ENCODE results near the gene PCIF1. TPM values are rescaled to one million over a fixed set of nuclear protein-coding genes. Genes with fewer than 3 reads are reported as not detected.

PCIF1 gene
- total and polyA plus RNA-seq, 2 donors (not counting 3 experiments of a cell fraction or from before 2014, with no cell fraction given) = 26.4 to 27.2 TPM

DNA sequence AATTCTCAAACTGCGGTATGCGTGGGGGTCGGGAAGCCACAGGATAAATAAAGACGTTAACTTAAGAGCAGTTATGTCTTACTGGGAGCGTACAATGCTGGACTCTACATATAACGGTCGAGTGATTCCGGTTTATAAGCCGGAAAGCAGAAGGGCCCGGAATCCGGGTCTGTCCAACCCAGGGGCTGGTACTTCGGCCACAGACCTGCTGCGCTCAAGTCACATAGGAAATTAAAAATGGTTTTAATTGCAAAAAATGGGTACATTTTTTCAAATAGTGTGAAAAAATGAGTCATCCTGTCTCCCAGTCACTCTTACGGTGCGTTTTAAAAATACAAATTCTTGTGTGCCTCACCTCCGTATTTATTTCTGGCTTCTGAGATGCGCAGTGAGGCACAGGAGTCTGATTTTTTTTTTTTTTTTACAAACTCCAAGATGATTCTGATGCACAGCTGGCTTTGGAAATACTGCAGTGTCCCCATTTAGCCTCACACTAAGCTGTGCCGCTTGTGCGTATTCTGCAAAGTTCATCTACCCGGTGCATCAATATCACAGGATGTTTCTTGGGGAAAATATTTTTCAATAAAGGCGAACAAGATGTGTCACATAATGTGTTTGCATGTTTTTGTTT, 1.0 kb downstream of the PCIF1 start:
- H3K27me3 ChIP-seq (ENCODE audit: control insufficient read depth in 2 of 2, insufficient read depth in 2 of 2, low read length in 2 of 2) = no peaks in the 10 kb centered on the region
- dilution Hi-C loops (cut with MboI; ENCODE audit: extremely low pct_ligation_motif_present, low sequenced_read_pairs) = no loop called here
- H3K36me3 ChIP-seq (ENCODE audit: control insufficient read depth in 2 of 2, extremely low read depth in 1 of 2, insufficient read depth in 2 of 2, low read length in 2 of 2) = peaks cover 12 to 27% of the 10 kb centered on the region in 2 experiments
- no peak for DNase-seq (ENCODE audit: low read depth, low spot score)
- peaks cover 14% of the 10 kb centered on the region for H3K4me1 ChIP-seq (ENCODE audit: control insufficient read depth, extremely low read depth, insufficient read depth, low read length)
- TF ChIP-seq MYC (IDR thresholded peaks at IDR 0.05; ENCODE audit: low read depth, low read length) (no peak), POLR2A (IDR thresholded peaks at IDR 0.05; ENCODE audit: low read depth, low read length) (no peak), FOS (IDR thresholded peaks at IDR 0.05; ENCODE audit: borderline replicate concordance, insufficient read depth, low read length) (peak; percentile 21), JUN (IDR thresholded peaks at IDR 0.05; ENCODE audit: borderline replicate concordance, insufficient read depth, insufficient read length, low read depth) (peak; percentile 23)
- intact Hi-C loops (cut with micrococcal nuclease) = loop anchor here (1.0 to 2.0 kb wide), 4 partner anchors 24 to 113 kb away; partner anchors contain the start of genes ACOT8, ZSWIM1 and ZSWIM3
- POLR2A ChIA-PET = interaction anchor here (0.6 to 2.9 kb wide), 18 partner anchors 11 to 101 kb away, joined by 3 to 26 read pairs (median 4); partner anchors contain the start of genes CTSA, NEURL2, PLTP and ZSWIM1
- H3K9me3 ChIP-seq (replicated peaks; ENCODE audit: control insufficient read depth, insufficient read depth, low read length) = no peaks in the 10 kb centered on the region
- BruUV-seq (replicated peaks) = TSS peak; percentile 50
- no peaks in the 10 kb centered on the region for H3K9me1 ChIP-seq (replicated peaks; ENCODE audit: control insufficient read depth, extremely low read depth, insufficient read depth, low read length)
- H3K79me2 ChIP-seq (ENCODE audit: control insufficient read depth, insufficient read depth, low read length) = peaks cover 20% of the 10 kb centered on the region
- H3K4me3 ChIP-seq (replicated peaks in 1 of 3; ENCODE audit: insufficient read depth in 1 of 3, low read depth in 1 of 3, low read length in 3 of 3) = peak overlapping the region; percentile 75 to 89 (median 76)
- peak overlapping the region; percentile 89 for H3K4me2 ChIP-seq (ENCODE audit: insufficient read depth, low read length)
- no peak for FAIRE-seq
- H3K9ac ChIP-seq (replicated peaks; ENCODE audit: extremely low read depth, insufficient read depth, low read length) = peak overlapping the region; percentile 81
- CTCF ChIA-PET = interaction anchor here (0.7 to 4.9 kb wide), 9 partner anchors 8 to 113 kb away, joined by 3 to 50 read pairs (median 6); partner anchors contain the start of genes CTSA, NEURL2 and PLTP
- peak overlapping the region; percentile 87 for H2AFZ ChIP-seq (ENCODE audit: low read depth, low read length)
- H3K27ac ChIP-seq (ENCODE audit: insufficient read depth, low read depth, low read length) = peak overlapping the region; percentile 78
- no peaks in the 10 kb centered on the region for H4K20me1 ChIP-seq (replicated peaks; ENCODE audit: control insufficient read depth, extremely low read depth, insufficient read depth, low read length)

DNA sequence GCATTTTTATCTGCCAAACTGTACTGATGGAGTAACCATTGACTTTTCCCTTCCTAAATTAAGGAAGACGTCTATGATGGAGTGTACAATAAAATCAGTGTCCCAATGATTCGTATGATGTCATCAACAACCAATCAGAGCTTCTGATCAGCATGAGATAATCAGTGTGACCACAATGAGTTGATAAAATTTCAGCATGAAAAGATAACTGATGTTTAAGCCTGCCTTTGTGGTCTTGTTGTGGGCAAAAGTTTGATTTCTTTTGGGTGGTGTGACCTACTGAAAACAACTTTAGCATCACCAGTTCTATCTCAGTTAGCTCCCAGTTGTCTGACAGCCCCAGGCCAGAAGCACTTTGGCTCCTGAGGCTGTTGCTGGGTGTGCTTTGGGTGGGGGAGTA, 3.3 kb downstream of the PCIF1 start:
- Histone ChIP-seq H3K9me1 (replicated peaks; ENCODE audit: control insufficient read depth, extremely low read depth, insufficient read depth, low read length) (no peaks in the 10 kb centered on the region), H3K9me3 (replicated peaks; ENCODE audit: control insufficient read depth, insufficient read depth, low read length) (no peaks in the 10 kb centered on the region), H3K36me3 (ENCODE audit: control insufficient read depth in 2 of 2, extremely low read depth in 1 of 2, insufficient read depth in 2 of 2, low read length in 2 of 2) (peaks cover 15 to 34% of the 10 kb centered on the region in 2 experiments), H3K4me2 (ENCODE audit: insufficient read depth, low read length) (no peak overlapping the region), H3K27ac (ENCODE audit: insufficient read depth, low read depth, low read length) (no peak overlapping the region), H2AFZ (ENCODE audit: low read depth, low read length) (no peak overlapping the region), H3K9ac (replicated peaks; ENCODE audit: extremely low read depth, insufficient read depth, low read length) (no peak overlapping the region), H3K4me3 (replicated peaks in 1 of 3; ENCODE audit: insufficient read depth in 1 of 3, low read depth in 1 of 3, low read length in 3 of 3) (no peak overlapping the region), H4K20me1 (replicated peaks; ENCODE audit: control insufficient read depth, extremely low read depth, insufficient read depth, low read length) (no peaks in the 10 kb centered on the region), H3K4me1 (ENCODE audit: control insufficient read depth, extremely low read depth, insufficient read depth, low read length) (peaks cover 14% of the 10 kb centered on the region), H3K79me2 (ENCODE audit: control insufficient read depth, insufficient read depth, low read length) (peaks cover 20% of the 10 kb centered on the region), H3K27me3 (ENCODE audit: control insufficient read depth in 2 of 2, insufficient read depth in 2 of 2, low read length in 2 of 2) (no peaks in the 10 kb centered on the region)
- ChIA-PET CTCF (interaction anchor here (1.5 kb wide), 1 partner anchor 12 kb away, joined by 3 read pairs; no protein-coding TSS in a partner anchor), POLR2A (no interaction called here)
- no peak for FAIRE-seq
- no TSS peak for BruUV-seq (replicated peaks)
- DNase-seq (ENCODE audit: low read depth, low spot score) = no peak
- dilution Hi-C loops (cut with MboI; ENCODE audit: extremely low pct_ligation_motif_present, low sequenced_read_pairs) = no loop called here
- intact Hi-C loops (cut with micrococcal nuclease) = no loop called here
- TF ChIP-seq JUN (IDR thresholded peaks at IDR 0.05; ENCODE audit: borderline replicate concordance, insufficient read depth, insufficient read length, low read depth) (peak; percentile 36), MYC (IDR thresholded peaks at IDR 0.05; ENCODE audit: low read depth, low read length) (no peak)
